Stimulated activated CD8-positive, alpha-beta memory T cell treated with anti-CD3 and anti-CD28 coated beads, Interleukin-7, amount 100 ng/mL, for 4 hours (primary cell): ENCODE measurements around the gene IFNA21.
"Not testable (repeated sequence)": the region's sequence is repeated elsewhere in the genome, so short reads cannot be mapped to it uniquely, and the experiment has no call there.

Source experiments
- DNase-seq, 2 donors: peaks; one replicate each; pipeline ENCODE4 v3.0.0-alpha.2; 2020; ENCODE audit warnings: low read depth in 2 of 2

Gene IFNA21

DNA sequence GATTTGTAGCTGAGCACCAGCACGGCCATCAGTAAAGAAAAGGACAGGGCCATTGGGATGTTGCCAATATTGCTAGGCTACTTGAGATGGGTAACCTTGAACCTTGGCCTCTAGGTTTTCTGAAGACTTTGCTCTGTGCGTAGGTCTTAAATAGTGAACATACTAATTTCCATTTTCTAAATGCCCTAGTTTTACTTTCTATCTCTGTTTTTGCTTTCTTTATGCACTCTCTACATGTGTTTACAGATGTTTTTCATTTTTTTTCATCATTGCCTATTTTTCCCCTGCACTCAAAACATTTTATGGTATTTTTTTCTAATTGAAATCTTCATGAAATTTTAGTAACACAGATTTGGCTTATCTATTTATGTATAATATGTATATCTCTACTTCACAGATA, at the start of gene IFNA21:
TSS of gene IFNA21 (minus strand) at position 101 of the 400 bp plus-strand sequence. CDS start at position 53, 48 bp downstream.
- not testable (repeated sequence) for DNase-seq

GRCh38 chr9:21213411-21214326, 47.2 kb upstream of the IFNA21 start:
- DNase-seq: not testable (repeated sequence)

DNA sequence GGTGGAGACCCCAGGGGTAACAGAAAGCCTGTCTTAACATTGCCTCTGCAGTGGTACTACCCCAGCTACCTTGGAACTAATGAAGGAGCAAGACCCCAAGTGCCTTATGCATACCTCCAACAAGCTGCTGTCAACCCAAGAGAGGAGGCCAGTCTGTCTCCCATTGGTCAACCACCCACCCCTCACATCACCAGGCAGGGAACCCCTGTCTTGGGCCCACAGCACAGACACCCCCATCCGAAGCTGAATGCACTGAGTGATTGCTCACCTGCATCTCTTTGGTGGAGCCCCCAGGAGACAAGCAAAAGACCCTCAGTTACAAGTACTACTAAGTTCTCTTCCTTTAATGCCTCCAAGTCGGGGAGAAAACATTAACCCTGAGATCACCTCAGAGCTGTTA, 45.7 kb upstream of the IFNA21 start:
- DNase-seq: not testable (repeated sequence)

- not testable (repeated sequence) for DNase-seq
Observed at GRCh38 chr9:21210782-21211181, 44.3 kb upstream of the IFNA21 start.

GRCh38 chr9:21210311-21210710, 43.9 kb upstream of the IFNA21 start:
- no peak for DNase-seq

DNA sequence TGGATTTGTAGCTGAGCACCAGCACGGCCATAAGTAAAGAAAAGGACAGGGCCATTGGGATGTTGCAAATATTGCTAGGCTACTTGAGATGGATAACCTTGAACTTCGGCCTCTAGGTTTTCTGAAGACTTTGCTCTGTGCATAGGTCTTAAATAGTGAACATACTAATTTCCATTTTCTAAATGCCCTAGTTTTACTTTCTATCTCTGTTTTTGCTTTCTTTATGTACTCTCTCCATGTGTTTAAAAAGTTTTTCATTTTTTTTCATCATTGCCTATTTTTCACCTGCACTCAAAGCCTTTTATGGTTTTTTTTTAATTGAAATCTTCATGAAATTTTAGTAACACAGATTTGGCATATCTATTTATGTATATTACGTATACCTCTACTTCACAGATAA, 40.6 kb upstream of the IFNA21 start, which contains the start of gene IFNA10:
TSS of gene IFNA10 (minus strand) at position 101 of the 400 bp plus-strand sequence. CDS start at position 55, 46 bp downstream.
- not testable (repeated sequence) for DNase-seq

DNA sequence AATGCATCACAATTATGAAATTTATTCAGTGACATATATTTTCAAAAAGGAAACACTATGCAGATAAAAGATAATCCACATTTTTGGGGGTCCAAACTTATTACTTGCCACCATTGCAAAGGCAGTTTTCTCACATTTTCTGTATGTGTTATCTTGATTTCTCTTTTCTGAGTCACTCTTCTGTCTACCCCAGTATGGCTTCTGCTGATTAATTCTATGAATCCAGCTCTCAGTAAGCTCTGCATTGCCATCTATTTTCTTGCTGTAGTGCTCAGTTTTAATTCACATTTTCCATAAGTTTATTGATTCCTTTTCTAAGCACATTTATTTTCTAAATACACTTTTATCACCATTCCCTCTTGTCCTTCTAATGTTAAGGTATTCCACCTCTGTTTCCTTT, 38.7 kb upstream of the IFNA21 start:
- no peak for DNase-seq

DNA sequence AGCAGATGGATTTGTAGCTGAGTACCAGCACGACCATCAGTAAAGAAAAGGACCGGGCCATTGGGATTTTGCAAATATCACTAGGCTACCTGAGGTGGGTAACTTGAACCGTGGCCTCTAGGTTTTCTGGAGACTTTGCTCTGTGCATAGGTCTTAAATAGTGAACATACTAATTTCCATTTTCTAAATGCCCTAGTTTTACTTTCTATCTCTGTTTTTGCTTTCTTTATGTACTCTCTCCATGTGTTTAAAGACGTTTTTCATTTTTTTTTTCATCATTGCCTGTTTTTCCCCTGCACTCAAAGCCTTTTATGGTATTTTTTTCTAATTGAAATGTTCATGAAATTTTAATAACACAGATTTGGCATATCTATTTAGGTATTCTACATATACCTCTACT, 35.6 kb upstream of the IFNA21 start, which contains the start of gene IFNA7:
TSS of gene IFNA7 (minus strand) at position 101 of the 400 bp plus-strand sequence. CDS start at position 61, 40 bp downstream.
- not testable (repeated sequence) for DNase-seq

GRCh38 chr9:21194867-21195776, 28.7 kb upstream of the IFNA21 start:
- DNase-seq: not testable (repeated sequence)

DNA sequence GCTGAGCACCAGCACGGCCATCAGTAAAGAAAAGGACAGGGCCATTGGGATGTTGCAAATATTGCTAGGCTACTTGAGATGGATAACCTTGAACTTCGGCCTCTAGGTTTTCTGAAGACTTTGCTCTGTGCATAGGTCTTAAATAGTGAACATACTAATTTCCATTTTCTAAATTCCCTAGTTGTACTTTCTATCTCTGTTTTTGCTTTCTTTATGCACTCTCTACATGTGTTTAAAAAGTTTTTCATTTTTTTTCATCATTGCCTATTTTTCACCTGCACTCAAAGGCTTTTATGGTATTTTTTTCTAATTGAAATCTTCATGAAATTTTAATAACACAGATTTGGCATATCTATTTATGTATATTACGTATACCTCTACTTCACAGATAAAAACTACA, 21.0 kb upstream of the IFNA21 start, which contains the start of gene IFNA4:
TSS of gene IFNA4 (minus strand) at position 101 of the 400 bp plus-strand sequence. CDS start at position 45, 56 bp downstream.
- not testable (repeated sequence) for DNase-seq

- not testable (repeated sequence) for DNase-seq
Observed at GRCh38 chr9:21182810-21183736, 16.6 kb upstream of the IFNA21 start.

- DNase-seq: no peak
Observed at GRCh38 chr9:21174671-21175070, 8.2 kb upstream of the IFNA21 start.

DNA sequence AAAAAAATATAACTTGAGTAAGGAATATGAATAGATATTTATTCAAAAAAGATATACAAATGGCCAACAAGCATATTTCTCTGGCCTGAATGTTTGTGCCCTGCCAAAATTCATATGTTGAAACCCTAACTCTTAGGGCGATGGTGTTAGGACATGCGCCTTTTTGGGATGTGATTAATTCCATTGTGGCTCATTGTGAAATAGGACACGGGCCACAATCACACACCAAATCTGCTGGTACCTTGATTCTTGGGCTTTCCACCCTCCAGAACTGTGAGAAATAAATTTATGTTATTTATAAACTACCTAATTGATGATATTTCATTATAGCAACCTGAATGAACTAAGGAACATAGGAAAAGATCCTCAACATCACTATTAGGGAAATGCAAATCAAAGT, 5.7 kb upstream of the IFNA21 start:
- DNase-seq: no peak

GRCh38 chr9:21171351-21171750, 4.9 kb upstream of the IFNA21 start:
- no peak for DNase-seq

GRCh38 chr9:21165516-21165915, 944 bp downstream of the IFNA21 start:
- no peak for DNase-seq

GRCh38 chr9:21160178-21160577, 6.3 kb downstream of the IFNA21 start:
- peak; percentile 7 to 24 for DNase-seq

- DNase-seq: no peak
Observed at GRCh38 chr9:21155501-21155900, 11.0 kb downstream of the IFNA21 start.

DNA sequence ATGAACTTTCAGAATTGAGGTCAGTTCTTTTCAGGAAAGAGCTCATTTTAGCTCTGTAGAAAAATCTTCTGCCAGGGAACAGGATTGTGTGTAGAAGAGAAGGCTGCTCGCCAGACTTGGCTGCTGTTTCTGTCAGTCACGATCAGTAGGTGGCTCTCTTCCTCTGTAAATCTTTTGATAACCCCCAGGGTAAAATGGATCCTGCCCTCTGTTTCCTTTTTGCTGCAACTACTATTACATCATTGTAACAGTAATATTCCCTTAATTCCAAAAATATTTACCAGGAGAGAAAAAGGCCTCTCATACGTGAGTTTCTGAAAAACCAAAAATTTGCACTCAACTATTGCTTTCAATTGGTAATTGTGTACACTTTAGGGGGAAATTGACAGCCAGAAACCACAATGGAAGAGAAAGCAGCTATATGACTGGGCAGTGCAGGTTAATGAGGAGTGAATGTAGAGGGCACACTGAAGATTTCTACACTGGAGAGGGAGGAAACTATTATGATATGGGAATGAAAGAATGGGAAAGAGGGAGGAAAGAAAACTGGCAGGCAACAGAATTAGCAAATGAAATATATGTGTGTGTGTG, 12.3 kb downstream of the IFNA21 start:
- DNase-seq: no peak

GRCh38 chr9:21153336-21154017, 13.0 kb downstream of the IFNA21 start:
- no peak for DNase-seq

DNA sequence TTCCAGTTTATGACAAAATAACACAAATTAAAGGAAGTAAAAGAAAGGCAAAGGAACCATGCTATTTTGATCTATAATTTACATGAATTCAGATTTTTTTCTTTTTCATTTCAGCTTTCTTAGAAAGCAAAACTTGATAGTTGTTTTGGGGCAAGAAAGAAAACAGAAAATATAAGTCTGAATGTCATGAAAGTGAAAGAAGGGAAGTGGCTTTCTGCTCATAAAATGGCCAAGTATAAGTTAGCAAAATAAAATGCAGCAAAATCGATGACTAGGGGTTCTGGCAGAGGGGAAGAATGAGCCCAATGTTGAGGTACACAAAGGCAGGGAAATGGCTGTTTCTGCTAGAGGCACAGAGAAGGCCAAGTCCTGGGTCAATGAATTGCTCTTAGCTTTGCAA, 21.9 kb downstream of the IFNA21 start:
- no peak for DNase-seq
